ENCODE results near the gene NSA2.

The NSA2 gene

GRCh38 chr5:74822288-74822687, 55.2 kb downstream of the NSA2 start:
- no peak for DNase-seq

- DNase-seq = no peak
Measured at GRCh38 chr5:74829413-74829812, 62.4 kb downstream of the NSA2 start.

All from activated CD4-positive, alpha-beta T cell treated with anti-CD3 and anti-CD28 coated beads for 4 hours (primary cell).